ENCODE data around the gene GPX2. TPM values are rescaled to one million over a fixed set of nuclear protein-coding genes. Genes with fewer than 3 reads are reported as not detected.

The GPX2 gene
- total RNA-seq, 2 donors from 2014 or later: 14.3 to 26.7 TPM

GRCh38 chr14:64934338-64934929, 8.1 kb downstream of the GPX2 start:
- no peak overlapping the region for H3K27ac ChIP-seq
- H3K4me1 ChIP-seq: peaks cover 40% of the 10 kb centered on the region
- intact Hi-C loops (cut with DNase I): no loop called here
- ATAC-seq (no peak), DNase-seq (no peak)
- 45 to 73% methylated on average over 1 of the region's 1 CpG for WGBS, 2 donors
- no peaks in the 10 kb centered on the region for H3K9me3 ChIP-seq
- H3K27me3 ChIP-seq: no peaks in the 10 kb centered on the region
- peaks cover 0 to 5% of the 10 kb centered on the region in 2 donors for H3K36me3 ChIP-seq (replicated peaks in 1 of 2; ENCODE audit: insufficient read depth in 1 of 2, low read depth in 2 of 2)
- TF ChIP-seq CTCF (IDR thresholded peaks at IDR 0.05) (no peak), POLR2A (IDR thresholded peaks at IDR 0.05) (no peak)
- H3K4me3 ChIP-seq: no peak overlapping the region

GRCh38 chr14:64932231-64932630, 10.3 kb downstream of the GPX2 start:
- Histone ChIP-seq H3K4me3 (no peak overlapping the region), H3K9me3 (no peaks in the 10 kb centered on the region), H3K27me3 (no peaks in the 10 kb centered on the region), H3K4me1 (peaks cover 22% of the 10 kb centered on the region), H3K36me3 (replicated peaks in 1 of 2; ENCODE audit: insufficient read depth in 1 of 2, low read depth in 2 of 2) (peaks cover 0 to 5% of the 10 kb centered on the region in 2 donors), H3K27ac (no peak overlapping the region)
- TF ChIP-seq POLR2A (IDR thresholded peaks at IDR 0.05): no peak
- DNase-seq: no peak
- intact Hi-C loops (cut with DNase I): no loop called here
- ATAC-seq: no peak

GRCh38 chr14:64931123-64931522, 11.4 kb downstream of the GPX2 start:
- no peaks in the 10 kb centered on the region for H3K27me3 ChIP-seq
- H3K4me1 ChIP-seq: peaks cover 15% of the 10 kb centered on the region
- no peak overlapping the region for H3K4me3 ChIP-seq
- H3K9me3 ChIP-seq: no peaks in the 10 kb centered on the region
- H3K27ac ChIP-seq: no peak overlapping the region
- 96 to 100% methylated on average over 2 of the region's 2 CpGs for whole genome bisulfite sequencing, 2 donors
- peaks cover 0 to 10% of the 10 kb centered on the region in 2 donors for H3K36me3 ChIP-seq (replicated peaks in 1 of 2; ENCODE audit: insufficient read depth in 1 of 2, low read depth in 2 of 2)
- DNase-seq: no peak
- ATAC-seq: no peak
- intact Hi-C loops (cut with DNase I): no loop called here
- TF ChIP-seq POLR2A (IDR thresholded peaks at IDR 0.05): no peak
- TF ChIP-seq CTCF (IDR thresholded peaks at IDR 0.05): no peak

GRCh38 chr14:64930085-64930843, 12.3 kb downstream of the GPX2 start:
- ATAC-seq (no peak), DNase-seq (no peak)
- no peak for TF ChIP-seq POLR2A (IDR thresholded peaks at IDR 0.05)
- TF ChIP-seq CTCF (IDR thresholded peaks at IDR 0.05): no peak
- intact Hi-C loops (cut with DNase I): no loop called here
- no peaks in the 10 kb centered on the region for H3K9me3 ChIP-seq
- no peaks in the 10 kb centered on the region for H3K27me3 ChIP-seq
- 55% methylated on average over 3 of the region's 3 CpGs for WGBS, 2 donors
- peak overlapping the region in 2 of 4 donors; percentile 22 to 42 for H3K27ac ChIP-seq
- H3K36me3 ChIP-seq (replicated peaks in 1 of 2; ENCODE audit: insufficient read depth in 1 of 2, low read depth in 2 of 2): peaks cover 0 to 10% of the 10 kb centered on the region in 2 donors
- peaks cover 15% of the 10 kb centered on the region for H3K4me1 ChIP-seq
- no peak overlapping the region for H3K4me3 ChIP-seq

GRCh38 chr14:64929014-64929359, 13.6 kb downstream of the GPX2 start:
- H3K4me3 ChIP-seq: no peak overlapping the region
- no peaks in the 10 kb centered on the region for H3K9me3 ChIP-seq
- no peaks in the 10 kb centered on the region for H3K27me3 ChIP-seq
- H3K27ac ChIP-seq: no peak overlapping the region
- peaks cover 15% of the 10 kb centered on the region for H3K4me1 ChIP-seq
- TF ChIP-seq POLR2A (IDR thresholded peaks at IDR 0.05): no peak
- no peak for TF ChIP-seq CTCF (IDR thresholded peaks at IDR 0.05)
- intact Hi-C loops (cut with DNase I): no loop called here
- 92 to 95% methylated on average over 3 of the region's 3 CpGs for WGBS, 2 donors
- H3K36me3 ChIP-seq (replicated peaks in 1 of 2; ENCODE audit: insufficient read depth in 1 of 2, low read depth in 2 of 2): peaks cover 0 to 9% of the 10 kb centered on the region in 2 donors
- DNase-seq (no peak), ATAC-seq (no peak)
